Activated naive CD4-positive, alpha-beta T cell treated with anti-CD3 and anti-CD28 coated beads for 36 hours (primary cell): Measurements from ENCODE around the gene TSHZ3. TPM values are rescaled to one million over a fixed set of nuclear protein-coding genes. Genes with fewer than 3 reads are reported as not detected.

Experiments
- CTCF ChIA-PET: fragments of 350-600 bp; sonication (Branson Sonifier 250); formaldehyde crosslinking; loops from one replicate; lab custom pipeline; 2021; ENCODE audit warnings: antibody characterized with exemption; lab: Charles Lee
- DNase-seq: peaks from one replicate; pipeline ENCODE4 v3.0.0-alpha.2; 2020
- H3K27ac Mint-ChIP-seq: one replicate; pipeline ENCODE4 v1.8.0; 2021; ENCODE audit warnings: mild to moderate bottlenecking, mixed read lengths
- H3K27me3 Mint-ChIP-seq: one replicate; pipeline ENCODE4 v1.8.0; 2021; ENCODE audit warnings: low read depth, mixed read lengths
- H3K36me3 Mint-ChIP-seq: one replicate; pipeline ENCODE4 v1.8.0; 2021; ENCODE audit warnings: low read depth, mixed read lengths
- H3K4me1 Mint-ChIP-seq: one replicate; pipeline ENCODE4 v1.8.0; 2021; ENCODE audit warnings: low read depth, mixed read lengths
- H3K4me3 Mint-ChIP-seq: one replicate; pipeline ENCODE4 v1.8.0; 2021; ENCODE audit warnings: mild to moderate bottlenecking, moderate library complexity, mixed read lengths
- H3K9me3 Mint-ChIP-seq: one replicate; pipeline ENCODE4 v1.8.0; 2021; ENCODE audit warnings: mixed read lengths
- intact Hi-C: fragments of 100-400 bp; cut with micrococcal nuclease; formaldehyde crosslinking; loops from one replicate; pipeline ENCODE4 v1.15.1; 2023
- total RNA-seq, 2 experiments: library from RNA; stranded (reverse); gene quantifications; one replicate each; pipeline ENCODE4 v1.2.3, GENCODE V29; 2021

The TSHZ3 gene
- total RNA-seq, 2 experiments from 2014 or later = 1.6 to 2.0 TPM

DNA sequence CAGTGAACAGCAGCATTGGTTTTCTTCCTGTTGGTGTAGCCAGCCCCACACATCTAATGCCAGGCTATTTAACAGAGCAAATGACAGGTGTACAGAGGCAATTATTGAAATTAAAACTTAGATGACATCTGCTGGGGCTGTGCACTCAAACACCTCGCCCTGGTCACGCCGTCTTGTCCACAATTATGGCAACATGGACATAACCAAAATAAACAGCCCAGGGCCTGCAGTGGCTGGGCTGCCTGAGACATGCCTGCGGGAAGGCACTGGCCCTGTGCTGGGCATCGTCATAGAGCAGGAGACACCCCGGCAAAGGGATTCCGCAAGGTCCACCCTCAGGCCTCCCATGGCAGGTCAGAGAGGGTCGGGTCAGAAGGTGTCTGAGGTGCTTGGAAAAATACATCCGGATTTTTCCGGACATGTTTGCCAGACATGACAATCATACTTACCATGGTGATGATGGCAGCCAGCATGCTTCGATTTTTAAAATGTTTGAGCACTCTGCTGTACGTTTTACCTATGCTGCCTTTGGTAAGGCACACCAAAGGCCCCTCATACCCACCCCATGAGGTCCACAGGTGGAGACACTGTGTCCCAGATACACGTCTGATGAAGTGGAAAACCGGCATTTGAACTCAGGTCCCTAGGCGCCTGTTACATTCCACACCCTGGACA is 47.8 kb downstream of the TSHZ3 start:
- no peaks in the 10 kb centered on the region for H3K4me1 Mint-ChIP-seq
- no peak overlapping the region for H3K4me3 Mint-ChIP-seq
- H3K27ac Mint-ChIP-seq = no peak overlapping the region
- no peaks in the 10 kb centered on the region for H3K9me3 Mint-ChIP-seq
- DNase-seq = no peak
- CTCF ChIA-PET = no interaction called here
- intact Hi-C loops = no loop called here
- H3K27me3 Mint-ChIP-seq = no peaks in the 10 kb centered on the region
- H3K36me3 Mint-ChIP-seq = no peaks in the 10 kb centered on the region

DNA sequence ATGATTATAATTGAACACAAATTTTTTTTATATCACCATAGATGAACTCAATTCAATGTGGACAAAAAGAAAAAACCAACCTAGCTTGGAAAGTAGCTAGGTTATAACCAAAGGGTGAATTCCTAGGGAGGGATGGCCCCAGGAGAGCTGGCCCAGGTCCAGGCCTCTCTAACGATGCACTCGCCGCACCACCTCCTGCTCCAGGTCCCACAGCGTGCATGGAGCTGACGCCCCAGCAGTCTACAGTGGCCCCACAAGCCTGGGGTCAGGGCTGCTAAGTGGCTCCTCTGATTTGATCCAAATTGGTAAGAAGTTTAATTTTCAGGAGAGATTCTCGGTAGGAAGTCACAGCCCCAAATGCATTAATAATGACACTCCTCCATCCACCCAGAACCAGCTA is 48.8 kb downstream of the TSHZ3 start:
- Mint-ChIP-seq H3K36me3 (no peaks in the 10 kb centered on the region), H3K9me3 (no peaks in the 10 kb centered on the region), H3K27ac (no peak overlapping the region), H3K27me3 (no peaks in the 10 kb centered on the region), H3K4me3 (no peak overlapping the region), H3K4me1 (no peaks in the 10 kb centered on the region)
- CTCF ChIA-PET = interaction anchor here (0.7 kb wide), 1 partner anchor 615 kb away, joined by 3 read pairs; no protein-coding TSS in a partner anchor
- DNase-seq = no peak
- intact Hi-C loops = no loop called here

DNA sequence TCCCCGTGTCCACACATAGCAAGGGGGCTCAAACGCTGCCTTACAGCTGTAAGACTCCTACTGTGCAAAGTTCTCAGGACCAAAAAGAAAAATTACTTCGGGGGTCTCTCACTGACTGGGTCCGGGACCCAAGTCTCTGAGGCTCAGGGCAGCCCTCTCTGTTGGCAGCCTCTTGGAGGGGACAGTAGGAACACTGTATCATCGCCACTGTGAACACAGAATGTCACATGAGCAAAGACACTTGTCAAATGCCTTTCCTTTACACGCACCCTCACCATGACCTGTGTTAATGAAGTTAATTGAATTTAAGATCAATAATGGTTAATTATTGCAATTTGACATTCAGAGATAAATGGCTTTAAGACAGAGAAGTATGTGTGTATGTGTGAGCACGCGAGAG is 49.6 kb downstream of the TSHZ3 start:
- intact Hi-C loops = no loop called here
- Mint-ChIP-seq H3K9me3 (no peaks in the 10 kb centered on the region), H3K4me1 (no peaks in the 10 kb centered on the region), H3K36me3 (no peaks in the 10 kb centered on the region), H3K27me3 (no peaks in the 10 kb centered on the region), H3K27ac (no peak overlapping the region), H3K4me3 (no peak overlapping the region)
- DNase-seq = no peak
- CTCF ChIA-PET = no interaction called here

DNA sequence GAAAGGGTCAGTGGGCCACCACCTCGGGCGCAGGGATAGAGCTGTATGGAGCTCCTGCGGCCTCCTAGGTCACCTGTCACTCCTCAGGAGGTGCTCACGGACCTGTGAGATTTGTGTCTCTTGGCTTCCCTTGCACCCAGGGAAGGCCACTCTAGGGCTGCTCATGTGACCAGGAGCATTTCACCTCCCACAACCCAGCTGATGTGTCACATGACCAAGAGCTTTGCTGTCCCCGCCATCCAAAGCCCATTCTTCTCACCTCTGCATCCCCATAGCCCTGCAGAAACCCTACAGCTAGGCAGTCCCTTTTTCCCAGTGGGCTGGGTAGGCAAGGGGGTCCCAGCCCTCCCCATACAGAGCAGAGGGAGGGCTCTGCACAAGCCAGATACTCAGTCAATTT is 51.2 kb downstream of the TSHZ3 start:
- H3K27ac Mint-ChIP-seq = no peak overlapping the region
- H3K4me1 Mint-ChIP-seq = no peaks in the 10 kb centered on the region
- H3K27me3 Mint-ChIP-seq = no peaks in the 10 kb centered on the region
- H3K9me3 Mint-ChIP-seq = no peaks in the 10 kb centered on the region
- no peak for DNase-seq
- CTCF ChIA-PET = no interaction called here
- no peak overlapping the region for H3K4me3 Mint-ChIP-seq
- intact Hi-C loops = no loop called here
- H3K36me3 Mint-ChIP-seq = no peaks in the 10 kb centered on the region

DNA sequence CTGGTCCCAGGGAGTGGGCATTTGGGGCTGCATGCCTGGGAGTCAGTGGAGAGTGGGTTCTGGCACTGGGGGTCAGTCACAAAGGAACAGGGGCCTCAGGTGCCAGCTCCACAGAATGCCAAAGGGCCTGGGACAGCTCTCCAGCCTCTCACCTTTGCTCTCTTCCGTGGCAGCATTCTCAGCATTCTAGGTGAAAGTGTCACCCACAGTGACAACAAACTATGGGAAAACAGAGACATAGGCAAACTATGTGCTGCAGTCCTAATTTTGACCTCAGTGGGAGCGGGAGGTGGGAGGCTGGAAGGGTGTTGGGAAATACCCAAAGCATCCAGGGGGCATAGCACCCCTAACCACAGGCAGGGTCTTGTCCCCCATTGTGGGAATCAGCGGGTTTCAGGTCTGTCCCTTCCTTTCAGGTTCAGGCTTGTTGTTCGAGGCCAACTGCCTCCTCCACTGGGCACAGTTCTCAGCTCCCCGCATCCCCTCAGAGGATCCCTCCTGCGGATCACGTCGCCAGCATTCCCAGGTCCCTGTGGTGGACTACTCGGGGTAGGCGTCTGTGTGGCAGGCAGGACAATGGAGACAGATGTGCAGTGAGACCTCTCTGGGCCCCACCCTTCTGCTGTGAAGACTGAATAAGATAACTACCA is 52.4 kb downstream of the TSHZ3 start:
- CTCF ChIA-PET = no interaction called here
- H3K4me3 Mint-ChIP-seq = no peak overlapping the region
- H3K36me3 Mint-ChIP-seq = no peaks in the 10 kb centered on the region
- intact Hi-C loops = no loop called here
- H3K9me3 Mint-ChIP-seq = no peaks in the 10 kb centered on the region
- H3K27me3 Mint-ChIP-seq = no peaks in the 10 kb centered on the region
- no peaks in the 10 kb centered on the region for H3K4me1 Mint-ChIP-seq
- no peak overlapping the region for H3K27ac Mint-ChIP-seq
- DNase-seq = no peak

DNA sequence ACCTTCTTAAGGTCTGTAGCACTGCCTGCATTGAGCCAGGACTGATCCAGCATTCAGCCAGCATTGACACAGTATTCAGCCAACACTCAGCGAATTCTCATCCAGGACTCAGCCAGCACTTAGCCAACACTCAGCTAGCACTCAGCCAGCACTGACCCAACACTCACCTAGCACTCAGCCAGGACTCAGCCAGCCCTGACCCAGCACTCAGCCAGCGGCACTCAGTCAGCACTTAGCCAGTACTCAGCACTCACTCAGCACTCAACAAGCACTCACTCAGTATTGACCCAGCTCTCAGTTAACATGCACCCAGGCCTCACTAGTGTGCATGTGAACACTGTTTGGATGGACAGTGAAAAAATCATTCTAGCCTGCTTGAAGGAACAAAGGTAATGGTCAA is 55.0 kb downstream of the TSHZ3 start:
- intact Hi-C loops = no loop called here
- Mint-ChIP-seq H3K27ac (no peak overlapping the region), H3K4me3 (no peak overlapping the region), H3K9me3 (no peaks in the 10 kb centered on the region), H3K36me3 (no peaks in the 10 kb centered on the region), H3K4me1 (no peaks in the 10 kb centered on the region), H3K27me3 (no peaks in the 10 kb centered on the region)
- CTCF ChIA-PET = no interaction called here
- no peak for DNase-seq

DNA sequence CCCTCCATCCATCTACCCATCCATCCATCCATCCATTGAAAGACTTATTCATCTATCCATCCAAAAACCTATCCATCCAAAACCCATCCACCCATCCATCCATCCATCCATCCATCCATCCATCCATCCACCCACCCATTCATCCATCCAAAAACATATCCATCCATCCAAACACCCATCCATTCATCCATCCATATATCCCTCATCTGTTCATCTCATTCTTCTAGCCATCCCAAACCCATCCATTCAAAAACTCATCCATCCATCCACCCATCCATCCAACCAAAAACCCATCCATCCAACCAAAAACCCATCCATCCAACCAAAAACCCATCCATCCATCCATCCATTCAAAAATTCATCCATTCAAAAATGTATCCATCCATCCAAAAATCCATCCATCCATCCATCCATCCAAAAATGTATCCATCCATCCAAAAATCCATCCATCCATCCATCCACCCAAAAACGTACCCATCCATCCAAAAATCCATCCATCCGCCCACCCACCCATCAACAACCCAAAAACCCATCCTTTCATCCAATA is 56.5 kb downstream of the TSHZ3 start:
- DNase-seq = no peak
- Mint-ChIP-seq H3K4me3 (no peak overlapping the region), H3K27ac (no peak overlapping the region), H3K9me3 (no peaks in the 10 kb centered on the region), H3K36me3 (no peaks in the 10 kb centered on the region), H3K27me3 (no peaks in the 10 kb centered on the region), H3K4me1 (no peaks in the 10 kb centered on the region)
- intact Hi-C loops = no loop called here
- CTCF ChIA-PET = no interaction called here

DNA sequence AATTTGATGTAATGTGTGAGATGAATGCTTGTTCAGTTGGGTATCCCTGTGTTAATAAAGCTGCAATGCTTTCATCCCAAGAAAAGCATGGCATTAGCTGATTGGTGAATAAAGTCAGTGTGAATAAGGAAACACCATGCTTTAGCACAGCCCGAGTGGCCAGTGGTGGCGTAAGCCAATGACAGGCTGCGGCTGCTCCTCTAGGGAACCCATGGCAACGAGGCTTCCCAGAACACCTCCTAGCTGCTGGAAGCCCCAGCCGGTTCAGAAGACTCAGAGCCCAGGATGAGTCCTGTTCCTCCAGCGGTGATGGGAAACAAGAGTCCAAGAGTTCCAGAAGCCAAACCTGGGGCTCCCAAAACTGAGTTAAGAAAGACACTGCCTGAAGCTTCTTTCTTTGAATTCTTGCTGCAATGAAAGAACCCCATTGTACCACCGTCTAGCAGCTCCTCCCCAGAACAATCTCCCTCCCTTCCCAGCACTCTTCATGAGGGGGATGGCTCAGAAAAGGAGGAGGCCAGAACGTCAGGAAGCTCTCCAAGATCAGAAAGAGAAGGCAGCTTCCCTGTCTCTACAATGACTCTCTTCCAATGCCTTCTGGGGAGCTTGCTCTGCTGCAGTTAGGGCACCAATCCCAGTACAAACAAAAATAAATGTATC is 58.2 kb downstream of the TSHZ3 start:
- intact Hi-C loops = no loop called here
- Mint-ChIP-seq H3K4me3 (no peak overlapping the region), H3K9me3 (no peaks in the 10 kb centered on the region), H3K36me3 (no peaks in the 10 kb centered on the region), H3K27ac (no peak overlapping the region), H3K4me1 (peaks cover under 1% of the 10 kb centered on the region), H3K27me3 (peaks cover under 1% of the 10 kb centered on the region)
- CTCF ChIA-PET = no interaction called here
- DNase-seq = no peak

DNA sequence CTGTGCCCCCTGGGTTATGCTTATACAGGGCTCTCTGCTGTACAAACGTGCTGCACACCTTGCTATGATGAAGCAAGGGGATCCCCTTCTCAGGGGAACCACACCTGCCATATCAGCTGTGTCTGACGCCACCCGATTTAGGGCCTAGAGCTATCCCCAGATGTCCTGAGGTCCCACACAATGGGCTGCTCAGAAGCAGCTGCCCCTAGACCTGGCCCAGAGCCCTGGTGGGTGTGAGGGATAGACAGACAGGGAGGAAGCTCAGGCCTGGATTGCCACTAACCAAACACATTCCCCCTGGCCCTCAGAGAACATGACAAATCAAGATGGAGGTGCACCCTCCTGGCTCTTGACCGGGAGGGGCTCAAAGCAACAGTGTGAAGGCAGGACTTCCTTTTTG is 59.3 kb downstream of the TSHZ3 start:
- Mint-ChIP-seq H3K9me3 (no peaks in the 10 kb centered on the region), H3K36me3 (no peaks in the 10 kb centered on the region), H3K27ac (no peak overlapping the region), H3K27me3 (peaks cover 3% of the 10 kb centered on the region), H3K4me3 (no peak overlapping the region), H3K4me1 (peaks cover 5% of the 10 kb centered on the region)
- DNase-seq = no peak
- CTCF ChIA-PET = no interaction called here
- intact Hi-C loops = no loop called here

DNA sequence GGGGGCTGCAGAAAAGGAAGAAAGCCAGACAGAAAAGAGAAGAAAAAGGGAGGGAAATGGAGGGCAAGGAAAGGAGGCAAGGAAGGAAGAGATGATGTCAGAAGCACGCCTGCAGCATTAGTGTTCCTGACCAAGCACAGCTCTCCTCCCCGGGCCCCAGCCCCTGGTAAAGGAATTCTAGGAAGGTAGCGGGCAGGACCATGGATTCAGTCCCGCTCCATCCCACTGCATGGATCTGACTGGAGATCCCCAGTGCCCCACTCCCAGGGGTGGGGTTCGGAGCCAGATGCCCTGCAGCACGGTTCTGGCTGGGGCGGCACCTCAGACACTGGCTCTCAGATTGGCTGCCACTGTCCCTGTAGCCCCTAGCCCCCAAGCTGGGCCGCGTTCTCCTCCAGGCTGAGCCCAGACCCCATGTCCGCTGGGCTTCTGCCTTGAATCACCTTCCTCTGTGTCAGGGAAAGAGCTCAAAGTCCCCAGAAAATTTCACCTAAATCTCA is 59.8 kb downstream of the TSHZ3 start:
- intact Hi-C loops = no loop called here
- Mint-ChIP-seq H3K27ac (no peak overlapping the region), H3K36me3 (no peaks in the 10 kb centered on the region), H3K27me3 (peaks cover 3% of the 10 kb centered on the region), H3K4me3 (no peak overlapping the region), H3K9me3 (no peaks in the 10 kb centered on the region), H3K4me1 (peaks cover 5% of the 10 kb centered on the region)
- no peak for DNase-seq
- CTCF ChIA-PET = no interaction called here

DNA sequence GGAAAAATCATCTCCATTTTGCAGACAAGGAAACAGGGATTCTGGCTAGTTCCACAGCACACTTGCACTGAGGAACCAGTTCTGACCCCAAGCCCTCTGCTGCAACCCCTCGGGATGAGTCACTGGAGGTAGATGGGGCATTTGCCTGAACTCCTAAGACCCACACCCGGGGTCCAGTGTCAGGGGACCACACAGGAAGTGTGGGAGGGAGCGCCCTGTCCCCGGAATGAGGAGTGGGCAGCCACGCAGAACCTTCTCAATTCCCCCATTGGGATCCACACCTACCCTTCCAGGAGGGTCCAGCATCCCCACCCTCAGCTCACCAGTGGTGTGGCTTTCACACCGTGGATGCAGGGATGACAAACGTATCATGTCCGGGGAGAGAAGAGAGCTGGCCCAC is 62.7 kb downstream of the TSHZ3 start:
- CTCF ChIA-PET = interaction anchor here (0.6 kb wide), 1 partner anchor 1251 kb away, joined by 3 read pairs; no protein-coding TSS in a partner anchor
- H3K4me1 Mint-ChIP-seq = peaks cover 5% of the 10 kb centered on the region
- DNase-seq = no peak
- intact Hi-C loops = no loop called here
- peaks cover 3% of the 10 kb centered on the region for H3K27me3 Mint-ChIP-seq
- no peaks in the 10 kb centered on the region for H3K9me3 Mint-ChIP-seq
- H3K36me3 Mint-ChIP-seq = no peaks in the 10 kb centered on the region
- no peak overlapping the region for H3K27ac Mint-ChIP-seq
- H3K4me3 Mint-ChIP-seq = no peak overlapping the region

DNA sequence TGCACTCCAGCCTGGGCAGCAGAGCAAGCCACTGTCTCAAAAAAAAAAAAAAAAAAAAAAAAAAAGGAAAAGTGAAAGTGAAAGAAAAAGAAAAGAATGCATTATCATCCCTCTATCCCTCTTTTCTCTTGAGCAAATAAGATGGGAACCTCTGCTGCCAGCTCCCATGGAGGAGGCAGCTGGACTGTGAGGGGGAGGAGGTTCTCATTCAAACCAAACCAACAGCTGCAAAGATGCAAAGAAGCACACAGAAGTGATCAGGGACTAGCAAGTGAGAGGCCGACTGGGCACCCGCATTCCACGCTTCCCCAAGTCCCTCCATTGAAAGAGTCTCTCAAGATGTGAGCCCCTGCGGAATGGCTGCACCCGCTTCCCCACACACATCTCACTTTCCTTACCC is 63.5 kb downstream of the TSHZ3 start:
- peaks cover 3% of the 10 kb centered on the region for H3K27me3 Mint-ChIP-seq
- DNase-seq = no peak
- peaks cover 5% of the 10 kb centered on the region for H3K4me1 Mint-ChIP-seq
- no peaks in the 10 kb centered on the region for H3K36me3 Mint-ChIP-seq
- no peaks in the 10 kb centered on the region for H3K9me3 Mint-ChIP-seq
- CTCF ChIA-PET = interaction anchor here (0.6 kb wide), 1 partner anchor 1250 kb away, joined by 3 read pairs; no protein-coding TSS in a partner anchor
- H3K4me3 Mint-ChIP-seq = no peak overlapping the region
- H3K27ac Mint-ChIP-seq = no peak overlapping the region
- intact Hi-C loops = no loop called here
